ENCODE measurements around the gene TCFL5. TPM values are rescaled to one million over a fixed set of nuclear protein-coding genes. Genes with fewer than 3 reads are reported as not detected.

TCFL5 gene
- polyA plus RNA-seq, 3 donors = 0.38 to 3.5 (median 0.89) TPM

DNA sequence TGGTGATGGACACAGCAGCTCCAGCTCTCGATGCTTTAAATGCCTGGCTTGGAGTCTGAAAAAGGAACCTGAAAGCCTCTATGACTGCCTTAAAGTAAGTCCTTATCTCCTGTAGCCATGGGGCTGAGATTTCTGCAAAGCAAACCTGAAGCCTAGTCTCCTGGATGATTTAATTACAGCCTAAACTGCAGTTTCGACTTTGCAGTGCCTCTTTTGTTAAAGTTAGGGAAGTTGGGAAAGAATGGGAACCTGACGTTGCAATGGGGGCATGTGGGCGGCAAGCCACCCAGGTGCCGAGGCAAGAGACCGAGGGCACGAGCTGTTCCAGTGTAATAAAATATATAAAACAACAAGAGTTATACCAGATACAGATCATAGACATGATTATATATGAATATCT, 11.7 kb upstream of the TCFL5 start:
- H3K4me1 Mint-ChIP-seq = peaks cover 20% of the 10 kb centered on the region
- H3K4me3 Mint-ChIP-seq = no peak overlapping the region
- intact Hi-C loops (cut with micrococcal nuclease) = no loop called here
- no peak overlapping the region for H3K27ac Mint-ChIP-seq
- no peaks in the 10 kb centered on the region for H3K27me3 ChIP-seq (ENCODE audit: control insufficient read depth in 2 of 2, insufficient read depth in 2 of 2, low read length in 2 of 2)
- TF ChIP-seq, protein P1, sequence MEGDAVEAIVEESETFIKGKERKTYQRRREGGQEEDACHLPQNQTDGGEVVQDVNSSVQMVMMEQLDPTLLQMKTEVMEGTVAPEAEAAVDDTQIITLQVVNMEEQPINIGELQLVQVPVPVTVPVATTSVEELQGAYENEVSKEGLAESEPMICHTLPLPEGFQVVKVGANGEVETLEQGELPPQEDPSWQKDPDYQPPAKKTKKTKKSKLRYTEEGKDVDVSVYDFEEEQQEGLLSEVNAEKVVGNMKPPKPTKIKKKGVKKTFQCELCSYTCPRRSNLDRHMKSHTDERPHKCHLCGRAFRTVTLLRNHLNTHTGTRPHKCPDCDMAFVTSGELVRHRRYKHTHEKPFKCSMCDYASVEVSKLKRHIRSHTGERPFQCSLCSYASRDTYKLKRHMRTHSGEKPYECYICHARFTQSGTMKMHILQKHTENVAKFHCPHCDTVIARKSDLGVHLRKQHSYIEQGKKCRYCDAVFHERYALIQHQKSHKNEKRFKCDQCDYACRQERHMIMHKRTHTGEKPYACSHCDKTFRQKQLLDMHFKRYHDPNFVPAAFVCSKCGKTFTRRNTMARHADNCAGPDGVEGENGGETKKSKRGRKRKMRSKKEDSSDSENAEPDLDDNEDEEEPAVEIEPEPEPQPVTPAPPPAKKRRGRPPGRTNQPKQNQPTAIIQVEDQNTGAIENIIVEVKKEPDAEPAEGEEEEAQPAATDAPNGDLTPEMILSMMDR (IDR thresholded peaks at IDR 0.05) = no peak
- no peaks in the 10 kb centered on the region for H3K9me3 ChIP-seq (replicated peaks in 1 of 2; ENCODE audit: control insufficient read depth in 1 of 2, insufficient read depth in 1 of 2, low read length in 2 of 2)
- H2AFZ ChIP-seq (ENCODE audit: insufficient read depth, low read depth, low read length, poor library complexity, severe bottlenecking) = no peak overlapping the region
- H3K27ac ChIP-seq (ENCODE audit: low read depth in 1 of 2, low read length in 2 of 2) = no peak overlapping the region
- H3K4me3 ChIP-seq (replicated peaks in 1 of 3; ENCODE audit: low read depth in 2 of 3, low read length in 3 of 3) = no peak overlapping the region
- no peaks in the 10 kb centered on the region for H4K20me1 ChIP-seq (ENCODE audit: insufficient read depth, low read length)
- H3K9ac ChIP-seq (ENCODE audit: insufficient read depth, low read length, poor library complexity, severe bottlenecking) = no peak overlapping the region
- peaks cover 0 to 6% (median 0%) of the 10 kb centered on the region in 7 donors for H3K9me3 Mint-ChIP-seq
- H3K36me3 ChIP-seq (replicated peaks in 1 of 2; ENCODE audit: control insufficient read depth in 1 of 2, insufficient read depth in 2 of 2, low read length in 2 of 2) = no peaks in the 10 kb centered on the region
- H3K27me3 Mint-ChIP-seq (ENCODE audit: low read depth in 3 of 3) = peaks cover 4 to 25% (median 13%) of the 10 kb centered on the region in 3 donors
- H3K4me2 ChIP-seq (replicated peaks; ENCODE audit: extremely low read depth, low read length, poor library complexity, severe bottlenecking) = no peak overlapping the region
- H3K4me1 ChIP-seq (ENCODE audit: control insufficient read depth in 1 of 2, insufficient read depth in 2 of 2, low read length in 2 of 2) = no peaks in the 10 kb centered on the region
- H3K79me2 ChIP-seq (ENCODE audit: insufficient read depth, low read length) = no peaks in the 10 kb centered on the region
- no peak for DNase-seq
- H3K36me3 Mint-ChIP-seq = no peaks in the 10 kb centered on the region
- 75% methylated on average over 2 of the region's 7 CpGs for WGBS (ENCODE audit: insufficient coverage)

DNA sequence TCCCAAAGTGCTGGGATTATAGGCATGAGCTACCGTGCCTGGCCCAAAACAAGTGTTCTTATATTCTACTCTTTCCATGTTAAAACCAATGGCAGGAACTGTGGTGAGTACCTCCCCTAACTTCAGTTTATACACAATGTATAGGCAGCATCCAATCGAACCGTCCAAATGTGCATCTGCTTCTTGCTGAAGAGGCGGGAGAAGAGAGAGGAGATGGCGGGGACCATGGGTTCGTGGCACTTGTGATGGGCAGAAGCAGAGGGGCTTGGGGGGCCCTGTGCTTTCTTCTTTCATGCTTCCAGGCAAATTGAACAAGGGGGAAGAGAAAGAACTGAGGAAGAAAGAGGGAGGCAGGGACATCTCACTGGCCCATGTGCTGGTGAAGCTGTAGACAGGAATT, 11.2 kb upstream of the TCFL5 start:
- H3K4me3 ChIP-seq (replicated peaks in 1 of 3; ENCODE audit: low read depth in 2 of 3, low read length in 3 of 3) = no peak overlapping the region
- intact Hi-C loops (cut with micrococcal nuclease) = no loop called here
- no peak overlapping the region for H3K27ac Mint-ChIP-seq
- no peak overlapping the region for H3K4me3 Mint-ChIP-seq
- H4K20me1 ChIP-seq (ENCODE audit: insufficient read depth, low read length) = no peaks in the 10 kb centered on the region
- H3K9me3 Mint-ChIP-seq = peaks cover 0 to 6% (median 0%) of the 10 kb centered on the region in 7 donors
- no peak overlapping the region for H3K9ac ChIP-seq (ENCODE audit: insufficient read depth, low read length, poor library complexity, severe bottlenecking)
- H3K4me1 ChIP-seq (ENCODE audit: control insufficient read depth in 1 of 2, insufficient read depth in 2 of 2, low read length in 2 of 2) = no peaks in the 10 kb centered on the region
- TF ChIP-seq, protein P1 (IDR thresholded peaks at IDR 0.05) = no peak
- H3K79me2 ChIP-seq (ENCODE audit: insufficient read depth, low read length) = no peaks in the 10 kb centered on the region
- H3K9me3 ChIP-seq (replicated peaks in 1 of 2; ENCODE audit: control insufficient read depth in 1 of 2, insufficient read depth in 1 of 2, low read length in 2 of 2) = no peaks in the 10 kb centered on the region
- H2AFZ ChIP-seq (ENCODE audit: insufficient read depth, low read depth, low read length, poor library complexity, severe bottlenecking) = no peak overlapping the region
- H3K4me1 Mint-ChIP-seq = peaks cover 20% of the 10 kb centered on the region
- H3K27ac ChIP-seq (ENCODE audit: low read depth in 1 of 2, low read length in 2 of 2) = no peak overlapping the region
- no peak overlapping the region for H3K4me2 ChIP-seq (replicated peaks; ENCODE audit: extremely low read depth, low read length, poor library complexity, severe bottlenecking)
- WGBS (ENCODE audit: insufficient coverage) = 96% methylated on average over 4 of the region's 6 CpGs
- H3K27me3 Mint-ChIP-seq (ENCODE audit: low read depth in 3 of 3) = peaks cover 4 to 28% (median 14%) of the 10 kb centered on the region in 3 donors
- H3K27me3 ChIP-seq (ENCODE audit: control insufficient read depth in 2 of 2, insufficient read depth in 2 of 2, low read length in 2 of 2) = no peaks in the 10 kb centered on the region
- no peak for DNase-seq
- no peaks in the 10 kb centered on the region for H3K36me3 Mint-ChIP-seq
- no peaks in the 10 kb centered on the region for H3K36me3 ChIP-seq (replicated peaks in 1 of 2; ENCODE audit: control insufficient read depth in 1 of 2, insufficient read depth in 2 of 2, low read length in 2 of 2)

Data from CD14-positive monocyte (primary cell).